Activated CD8-positive, alpha-beta memory T cell treated with anti-CD3 and anti-CD28 coated beads, Interleukin-2, amount 50 U/mL, for 24 hours (primary cell): ENCODE measurements around the gene SNRNP25.

Source experiments
- DNase-seq: peaks from one replicate; pipeline ENCODE4 v3.0.0-alpha.2; 2020; ENCODE audit errors: extremely low read depth

SNRNP25 gene

DNA sequence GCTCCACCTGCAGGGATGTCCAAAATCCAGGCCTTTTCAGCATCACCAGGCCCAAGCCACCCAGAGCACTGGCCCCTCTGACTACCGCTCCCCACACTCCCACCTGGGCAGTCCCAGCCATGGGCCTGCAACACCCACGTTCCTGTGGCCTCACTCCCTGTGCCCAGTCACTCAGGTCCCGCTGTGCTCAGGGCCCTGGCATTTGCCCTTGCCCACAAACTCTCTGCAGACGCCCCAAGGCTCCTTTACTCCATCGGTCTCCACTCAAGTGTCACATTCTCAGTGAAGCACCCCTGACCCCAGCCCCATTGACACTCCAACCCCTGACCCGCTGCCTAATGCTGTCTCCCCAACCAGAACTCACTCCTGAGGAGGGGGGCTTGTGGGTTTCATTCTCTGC lies 48.0 kb downstream of the SNRNP25 start:
- DNase-seq: no peak

DNA sequence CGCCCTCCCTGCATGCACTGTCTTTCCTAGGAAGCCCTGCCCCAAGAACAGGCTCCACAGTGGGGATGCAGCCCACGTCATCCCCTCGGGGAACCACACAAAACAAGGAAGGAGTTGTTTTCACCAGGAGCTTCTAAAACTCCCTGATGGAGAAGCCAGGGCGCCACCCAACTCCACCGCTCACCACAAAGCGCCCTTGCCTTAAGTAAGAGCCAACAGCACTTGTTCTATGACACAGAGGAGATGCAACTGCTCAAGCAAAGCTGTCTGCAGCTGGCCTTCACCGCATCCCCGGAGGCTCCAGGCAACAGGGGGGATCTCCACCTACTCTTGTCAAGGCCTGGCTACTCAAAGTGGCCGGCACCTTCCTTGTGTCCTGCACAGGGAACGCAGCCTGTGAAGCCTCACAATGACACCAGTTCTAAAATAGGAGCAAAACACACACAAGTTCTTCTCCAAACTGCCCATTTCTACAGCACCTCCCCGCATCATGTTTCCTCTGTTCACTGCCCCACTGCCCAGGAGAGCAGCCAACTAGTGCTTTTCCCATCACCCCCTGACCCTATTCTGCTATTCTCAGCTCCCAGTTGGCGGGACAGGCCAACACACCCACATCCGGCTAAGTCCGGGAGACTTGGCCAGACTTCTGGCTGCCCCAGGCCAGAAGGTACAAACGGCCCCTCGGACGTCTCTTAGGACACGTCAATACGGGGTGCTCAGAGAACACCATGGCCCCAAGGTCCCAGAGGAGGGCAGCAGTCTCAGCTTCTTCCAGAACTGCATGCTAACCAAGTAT lies 48.6 kb downstream of the SNRNP25 start:
- no peak for DNase-seq

DNA sequence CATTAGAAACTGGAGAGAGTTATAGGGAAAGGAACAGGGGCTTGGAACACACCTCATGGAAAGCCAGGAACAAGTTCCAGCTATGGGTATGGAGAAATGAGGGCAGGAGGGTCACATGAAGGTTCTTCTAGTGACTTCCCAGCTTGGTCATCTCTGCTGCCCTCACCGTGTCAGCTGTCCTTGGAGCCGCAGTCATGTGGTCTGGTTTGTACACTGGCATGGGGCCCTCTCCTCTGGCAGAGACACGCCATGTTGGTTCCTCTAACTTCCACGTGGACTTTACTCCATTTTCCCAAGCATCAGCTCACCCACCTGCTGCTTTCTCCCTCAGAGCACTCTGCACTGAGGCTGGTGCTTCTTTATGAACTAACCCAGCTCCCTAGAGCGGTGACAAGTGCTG lies 50.7 kb downstream of the SNRNP25 start:
- DNase-seq: no peak

DNA sequence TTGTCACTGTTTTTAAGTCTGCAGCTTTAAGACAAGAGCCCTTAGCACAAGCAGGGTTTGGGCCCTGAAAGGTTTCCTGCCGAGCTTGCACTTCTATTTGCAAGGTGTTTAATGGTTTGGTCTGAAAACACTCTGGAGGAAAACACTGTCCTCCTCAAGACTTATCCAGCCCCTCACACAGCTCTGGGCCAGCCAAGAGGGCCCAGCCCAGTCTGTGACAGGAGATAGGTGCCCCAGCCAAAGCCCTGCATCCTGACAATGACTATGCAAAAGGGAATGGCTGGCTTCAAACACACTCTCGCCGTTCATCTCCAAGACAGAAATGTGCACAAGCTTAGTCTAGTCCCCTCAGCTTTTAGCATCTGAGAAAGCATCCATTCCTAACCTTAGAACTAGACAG lies 51.3 kb downstream of the SNRNP25 start:
- DNase-seq: no peak

DNA sequence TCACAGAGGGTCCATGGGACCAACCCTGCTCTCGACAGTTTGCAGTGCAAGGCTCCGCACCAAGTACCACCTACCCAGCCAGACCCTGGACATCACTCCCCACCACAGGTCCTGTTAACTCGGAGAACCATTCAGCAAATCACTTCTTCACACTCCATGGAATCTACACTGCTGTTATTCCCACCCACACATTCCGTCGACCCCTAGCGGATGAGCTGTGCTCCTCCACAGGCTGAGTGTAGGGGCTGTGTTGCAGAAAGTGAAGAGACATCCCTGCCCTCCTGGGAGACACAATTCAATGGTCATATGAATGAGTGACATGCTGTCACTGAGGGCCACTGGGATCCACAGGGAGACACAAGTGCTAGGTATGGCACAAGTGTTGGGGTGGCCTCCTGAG lies 51.9 kb downstream of the SNRNP25 start:
- DNase-seq: no peak

DNA sequence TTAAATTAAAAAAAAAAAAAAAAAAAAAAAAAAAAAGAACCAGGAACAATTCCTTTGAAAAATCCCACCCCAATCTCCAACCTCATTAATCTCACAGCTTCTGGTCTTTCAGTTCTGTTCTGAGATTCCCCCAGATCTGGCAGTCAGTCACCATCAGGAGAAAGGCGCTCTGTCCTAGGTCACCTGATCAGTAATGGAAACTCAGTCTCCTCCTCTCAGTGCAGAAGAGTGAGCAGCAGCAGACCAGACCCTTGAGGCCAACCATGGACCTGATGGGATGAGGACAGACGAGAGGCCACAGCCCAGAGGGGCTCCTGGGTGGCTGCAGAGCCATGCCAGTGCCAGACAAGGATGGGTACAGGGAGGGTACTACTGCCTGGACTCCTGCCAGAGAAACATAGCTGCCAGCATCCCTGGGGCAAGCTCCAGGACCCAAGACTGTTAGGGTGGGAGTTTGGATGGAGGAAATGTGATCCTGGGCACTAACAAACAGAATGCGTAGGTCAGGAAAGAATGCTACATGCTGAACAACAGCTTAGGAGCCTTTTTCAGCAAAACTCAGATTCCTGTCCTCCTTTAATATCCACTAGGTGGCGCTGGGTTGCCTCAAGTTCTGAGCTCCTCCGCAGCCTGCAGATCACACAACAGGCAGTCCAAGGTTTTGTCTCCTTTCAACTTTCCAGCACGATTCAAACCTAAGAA lies 53.1 kb downstream of the SNRNP25 start:
- DNase-seq: peak; percentile 13
